HG02763 (cell line): ENCODE measurements around the gene ANKRD16.
"Not testable (repeated sequence)": the region's sequence is repeated elsewhere in the genome, so short reads cannot be mapped to it uniquely, and the experiment has no call there.

Experiments used
- ATAC-seq: cut with Tn5 transposase; IDR thresholded peaks from one replicate; pipeline ENCODE4 v1.9.1; 2021; ENCODE audit warnings: mild to moderate bottlenecking, moderate library complexity; ENCODE audit not compliant: unreplicated experiment

ANKRD16 gene

GRCh38 chr10:5882961-5883360, 6.7 kb downstream of the ANKRD16 start:
- no peak for ATAC-seq

- ATAC-seq = not testable (repeated sequence)
Measured at GRCh38 chr10:5877041-5877440, 12.7 kb downstream of the ANKRD16 start.

- ATAC-seq = no peak
Measured at GRCh38 chr10:5876181-5876768, 13.4 kb downstream of the ANKRD16 start.

GRCh38 chr10:5873515-5873995, 16.1 kb downstream of the ANKRD16 start:
- no peak for ATAC-seq

GRCh38 chr10:5871596-5871995, 18.1 kb downstream of the ANKRD16 start:
- ATAC-seq = no peak

GRCh38 chr10:5869156-5869555, 20.5 kb downstream of the ANKRD16 start:
- no peak for ATAC-seq

- ATAC-seq = not testable (repeated sequence)
Measured at GRCh38 chr10:5868383-5868782, 21.3 kb downstream of the ANKRD16 start.

GRCh38 chr10:5867091-5867615, 22.5 kb downstream of the ANKRD16 start:
- not testable (repeated sequence) for ATAC-seq

GRCh38 chr10:5866451-5867081, 23.1 kb downstream of the ANKRD16 start:
- not testable (repeated sequence) for ATAC-seq

GRCh38 chr10:5862981-5863685, 26.6 kb downstream of the ANKRD16 start:
- ATAC-seq = not testable (repeated sequence)

- peak; percentile 93 for ATAC-seq
Measured at GRCh38 chr10:5862360-5862961, 27.2 kb downstream of the ANKRD16 start.

- ATAC-seq = no peak
Measured at GRCh38 chr10:5860066-5860465, 29.6 kb downstream of the ANKRD16 start.

GRCh38 chr10:5858811-5859210, 30.9 kb downstream of the ANKRD16 start:
- ATAC-seq = no peak

- no peak for ATAC-seq
Measured at GRCh38 chr10:5856701-5857004, 33.0 kb downstream of the ANKRD16 start.

GRCh38 chr10:5855979-5856700, 33.6 kb downstream of the ANKRD16 start:
- ATAC-seq = no peak

GRCh38 chr10:5854131-5854475, 35.6 kb downstream of the ANKRD16 start:
- ATAC-seq = no peak

- not testable (repeated sequence) for ATAC-seq
Measured at GRCh38 chr10:5846667-5847066, 43.0 kb downstream of the ANKRD16 start.

- ATAC-seq = no peak
Measured at GRCh38 chr10:5844345-5845055, 45.2 kb downstream of the ANKRD16 start.

- no peak for ATAC-seq
Measured at GRCh38 chr10:5843686-5844344, 45.9 kb downstream of the ANKRD16 start.

- ATAC-seq = no peak
Measured at GRCh38 chr10:5841965-5842364, 47.7 kb downstream of the ANKRD16 start.
